AG10803 (cell line): Measurements from ENCODE around the gene STK11.

Experiments used
- DNase-seq: peaks from one replicate; pipeline ENCODE4 v3.0.0; 2010; ENCODE audit warnings: low read depth
- H3K4me3 ChIP-seq: 2 replicates; pipeline ENCODE4 v1.5.1; 2011; ENCODE audit warnings: mild to moderate bottlenecking, low read length, control low read depth
- CTCF ChIP-seq: conservative IDR thresholded peaks from 2 replicates; pipeline ENCODE4 v1.5.1; 2011; ENCODE audit warnings: mild to moderate bottlenecking, low read length, control low read depth, inconsistent platforms

STK11 gene

DNA sequence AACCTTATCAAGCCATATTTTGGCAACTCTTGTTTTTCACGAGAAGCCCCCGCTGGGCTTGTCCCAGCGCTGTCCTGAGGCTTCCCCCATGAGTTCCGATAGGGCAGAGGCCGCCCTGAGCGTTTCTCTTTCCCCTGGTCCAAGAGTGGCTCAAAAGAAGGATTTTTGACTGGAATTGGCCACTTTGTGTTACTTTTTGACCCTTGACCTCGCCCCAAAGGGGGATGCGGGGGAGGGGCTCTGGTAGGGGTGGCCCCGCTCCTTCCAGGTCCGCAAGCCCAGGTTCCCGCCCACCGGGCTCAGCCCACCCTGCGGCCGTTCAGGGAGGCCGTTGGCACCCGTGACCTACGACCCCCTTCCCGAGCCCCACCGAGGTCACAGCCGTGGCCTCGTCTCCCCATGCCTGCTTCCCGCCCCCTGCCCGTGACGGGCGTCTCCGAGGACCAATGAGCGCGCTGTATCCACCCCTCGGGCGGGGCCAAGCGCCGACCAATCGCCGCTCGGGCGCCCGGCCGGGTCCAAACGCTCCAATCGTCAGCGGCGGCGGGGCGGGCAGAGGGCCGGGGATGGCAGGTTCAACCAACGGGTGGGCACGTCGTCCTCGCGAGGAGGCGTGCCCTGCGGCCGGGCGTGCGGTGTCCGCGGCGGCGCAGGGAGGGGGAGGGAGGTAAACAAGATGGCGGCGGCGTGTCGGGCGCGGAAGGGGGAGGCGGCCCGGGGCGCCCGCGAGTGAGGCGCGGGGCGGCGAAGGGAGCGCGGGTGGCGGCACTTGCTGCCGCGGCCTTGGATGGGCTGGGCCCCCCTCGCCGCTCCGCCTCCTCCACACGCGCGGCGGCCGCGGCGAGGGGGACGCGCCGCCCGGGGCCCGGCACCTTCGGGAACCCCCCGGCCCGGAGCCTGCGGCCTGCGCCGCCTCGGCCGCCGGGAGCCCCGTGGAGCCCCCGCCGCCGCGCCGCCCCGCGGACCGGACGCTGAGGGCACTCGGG lies at the start of gene STK11:
Gene STK11, plus strand, starts transcription at position 665 of the 986 bp plus-strand sequence. CDS start 1,136 bp downstream, outside the sequence.
- no peak for TF ChIP-seq CTCF

GRCh38 chr19:1156305-1156801 lies 49.2 kb upstream of the STK11 start:
- TF ChIP-seq CTCF = no peak
- DNase-seq = peak; percentile 75
- H3K4me3 ChIP-seq = no peak overlapping the region

More for the DNA sequence above, at the start of gene STK11:
- peak; percentile 97 for DNase-seq
- H3K4me3 ChIP-seq = peak within 1 kb of the TSS; percentile 80

GRCh38 chr19:1156830-1157615 lies 48.6 kb upstream of the STK11 start:
- DNase-seq = no peak
- no peak overlapping the region for H3K4me3 ChIP-seq
- TF ChIP-seq CTCF = no peak

- no peak for DNase-seq
- TF ChIP-seq CTCF = no peak
- no peak overlapping the region for H3K4me3 ChIP-seq
Observed at GRCh38 chr19:1157931-1158884, 47.4 kb upstream of the STK11 start.

GRCh38 chr19:1158885-1159448 lies 46.6 kb upstream of the STK11 start:
- H3K4me3 ChIP-seq = no peak overlapping the region
- no peak for TF ChIP-seq CTCF
- no peak for DNase-seq
